HepG2 (cell line): ENCODE data around the gene PPM1M. TPM values are rescaled to one million over a fixed set of nuclear protein-coding genes. Genes with fewer than 3 reads are reported as not detected.

ENCODE experiments used
- ATAC-seq: fragments of 200-7000 bp; cut with Tn5 transposase; 3 replicates; pipeline ENCODE4 v1.9.1; 2020; ENCODE audit warnings: mild to moderate bottlenecking, moderate library complexity
- BruUV-seq: library from RNA; stranded (reverse); fragments of 400-500 nt; replicated peaks from 2 replicates; lab custom pipeline; 2021; lab: Mats Ljungman, UMichigan
- CTCF ChIA-PET: fragments of 300-600 bp; formaldehyde crosslinking; extraction: SDS; loops from one replicate; lab custom pipeline; 2021; ENCODE audit warnings: low total read pairs, inconsistent platforms, low intra/inter-chr PET ratio; lab: Yijun Ruan, JAX
- POLR2A ChIA-PET: fragments of 350-600 bp; sonication (Branson Sonifier 250); formaldehyde crosslinking; loops from one replicate; lab custom pipeline; 2020; ENCODE audit warnings: antibody characterized with exemption, inconsistent platforms; lab: Yijun Ruan, JAX
- DNase-seq: peaks from one replicate; pipeline ENCODE4 v3.0.0-alpha.2; 2015; ENCODE audit warnings: low spot score
- FAIRE-seq: peaks from 3 replicates; lab custom pipeline; 2011; peaks lifted over from hg19 to GRCh38; lab: Jason Lieb, UNC
- H2AFZ ChIP-seq: one replicate; pipeline ENCODE4 v1.6.1; 2011; ENCODE audit warnings: low read length, inconsistent platforms
- H3K27ac ChIP-seq: fragments of 300-600 bp; 3 replicates; pipeline ENCODE4 v1.8.0; 2011; ENCODE audit warnings: mixed run types, mild to moderate bottlenecking, mixed read lengths, low read length, inconsistent platforms; ENCODE audit not compliant: insufficient read depth; ENCODE audit errors: extremely low read length
- H3K27me3 ChIP-seq, 2 experiments: fragments of 200-600 bp in 1 of 2; 2 replicates in 1 of 2; 3 replicates in 1 of 2; pipeline versions ENCODE4 v1.6.0 to v1.8.0; 2011; ENCODE audit warnings: low read length in 2 of 2, mild to moderate bottlenecking in 2 of 2, moderate library complexity in 2 of 2, inconsistent platforms in 1 of 2; ENCODE audit not compliant: insufficient read depth in 2 of 2, control insufficient read depth in 1 of 2
- H3K36me3 ChIP-seq, 2 experiments: fragments of 200-600 bp in 1 of 2; replicated peaks in 1 of 2; 2 replicates in 1 of 2; 3 replicates in 1 of 2; pipeline versions ENCODE4 v1.5.1 to v1.8.0; 2011; ENCODE audit warnings: low read length in 2 of 2, inconsistent platforms in 1 of 2; ENCODE audit not compliant: insufficient read depth in 2 of 2, control insufficient read depth in 1 of 2
- H3K4me1 ChIP-seq: 2 replicates; pipeline ENCODE4 v1.5.1; 2012; ENCODE audit warnings: low read length, inconsistent platforms; ENCODE audit not compliant: insufficient read depth
- H3K4me2 ChIP-seq: 2 replicates; pipeline ENCODE4 v1.6.0; 2011; ENCODE audit warnings: low read depth, low read length, inconsistent platforms
- H3K4me3 ChIP-seq, 3 experiments: fragments of 200-600 bp in 1 of 3; sonication (generic), shearing (Covaris generic) in 1 of 3; replicated peaks in 1 of 3; 2 replicates each; pipeline ENCODE4 v1.5.1; 2011 to 2016; ENCODE audit warnings: low read length in 3 of 3, inconsistent platforms in 2 of 3, low read depth in 2 of 3, mild to moderate bottlenecking in 2 of 3, control low read depth in 1 of 3, mixed read lengths in 1 of 3; ENCODE audit not compliant: insufficient read depth in 1 of 3
- H3K79me2 ChIP-seq: one replicate; pipeline ENCODE4 v1.6.1; 2011; ENCODE audit warnings: low read length, inconsistent platforms; ENCODE audit not compliant: insufficient read depth
- H3K9ac ChIP-seq: 2 replicates; pipeline ENCODE4 v1.6.0; 2011; ENCODE audit warnings: mild to moderate bottlenecking, low read depth, low read length, inconsistent platforms; ENCODE audit not compliant: insufficient read depth
- H3K9me3 ChIP-seq: 2 replicates; pipeline ENCODE4 v1.5.1; 2012; ENCODE audit warnings: mild to moderate bottlenecking, low read length
- H4K20me1 ChIP-seq: 2 replicates; pipeline ENCODE4 v1.6.0; 2011; ENCODE audit warnings: inconsistent platforms, mild to moderate bottlenecking, low read length, moderate library complexity; ENCODE audit not compliant: insufficient read depth
- ERF ChIP-seq: IDR thresholded peaks from 2 replicates; pipeline ENCODE4 v1.6.1; 2018; ENCODE audit warnings: missing biosample characterization, missing genetic modification reagents
- HBP1 ChIP-seq: IDR thresholded peaks from 2 replicates; pipeline ENCODE4 v1.6.1; 2016; ENCODE audit warnings: low read depth, control low read depth
- MTF2 ChIP-seq: sonication (generic); formaldehyde crosslinking; IDR thresholded peaks from 2 replicates; pipeline ENCODE4 v1.5.0; 2020; ENCODE audit warnings: missing genetic modification reagents, borderline replicate concordance
- PRDM10 ChIP-seq: sonication (generic); formaldehyde crosslinking; IDR thresholded peaks from 2 replicates; pipeline ENCODE4 v1.4.0; 2020; ENCODE audit warnings: low read depth, missing genetic modification reagents
- SKI ChIP-seq: fragments of 450-650 bp; IDR thresholded peaks from one replicate; pipeline ENCODE4 v1.6.1; 2018; ENCODE audit warnings: mild to moderate bottlenecking; ENCODE audit not compliant: partially characterized antibody
- SNAPC4 ChIP-seq: sonication (generic); formaldehyde crosslinking; IDR thresholded peaks from 2 replicates; pipeline ENCODE4 v1.4.0; 2020; ENCODE audit warnings: mild to moderate bottlenecking, missing genetic modification reagents
- SP5 ChIP-seq: IDR thresholded peaks from 2 replicates; pipeline ENCODE4 v1.6.1; 2016; ENCODE audit warnings: low read depth, borderline replicate concordance
- YY1 ChIP-seq: IDR thresholded peaks from 2 replicates; pipeline ENCODE4 v1.6.1; 2011; ENCODE audit warnings: low read length, low read depth, moderate library complexity, mild to moderate bottlenecking; ENCODE audit not compliant: insufficient read depth, insufficient replicate concordance
- ZBTB34 ChIP-seq: sonication (generic); formaldehyde crosslinking; IDR thresholded peaks from 2 replicates; pipeline ENCODE4 v1.8.0; 2022; ENCODE audit warnings: mild to moderate bottlenecking, missing genetic modification reagents
- ZFX ChIP-seq: sonication (generic); formaldehyde crosslinking; IDR thresholded peaks from 2 replicates; pipeline ENCODE4 v1.4.0; 2020; ENCODE audit warnings: mild to moderate bottlenecking, low read depth, missing genetic modification reagents, moderate library complexity
- ZNF501 ChIP-seq: sonication (generic); formaldehyde crosslinking; IDR thresholded peaks from 2 replicates; pipeline ENCODE4 v1.5.1; 2020; ENCODE audit warnings: mild to moderate bottlenecking, moderate library complexity, missing genetic modification reagents
- WGBS: methylation state at CpG from one replicate; pipeline ENCODE4 v1.1.6; 2017; ENCODE audit warnings: low lambda C conversion rate; 5-methylcytosine and 5-hydroxymethylcytosine counted together
- in situ Hi-C: cut with HindIII; loops from 2 replicates; pipeline ENCODE4 v1.10.0; 2017; ENCODE audit warnings: low pct_unique_long_range_greater_than_20kb; ENCODE audit not compliant: extremely low pct_ligation_motif_present
- intact Hi-C: fragments of 100-400 bp; cut with micrococcal nuclease; formaldehyde crosslinking; loops from one replicate; pipeline ENCODE4 v1.10.0; 2022; ENCODE audit not compliant: unreplicated experiment
- polyA plus RNA-seq, 8 experiments: library from polyadenylated mRNA; depleted of rRNA in 3 of 8; stranded (reverse) in 7 of 8; unstranded in 1 of 8; fragments of >200 nt; fragmentation: Illumina TruSeq in 4 of 8; extraction: Trizol in 4 of 8; gene quantifications; 2 replicates each; pipeline versions ENCODE4 v1.2.1 to v1.2.3, GENCODE V29; 2011 to 2016; ENCODE audit warnings: low read depth in 4 of 8, missing spikeins in 1 of 8, mixed read lengths in 1 of 8; ENCODE audit not compliant: insufficient read depth in 1 of 8
- total RNA-seq, 5 experiments: library from RNA; depleted of rRNA; stranded (reverse); fragments of >200 nt; fragmentation: Illumina TruSeq; extraction: Trizol; gene quantifications; 2 replicates each; pipeline ENCODE4 v1.2.3, GENCODE V29; 2016; ENCODE audit warnings: low read depth in 1 of 5

The PPM1M gene
- total and polyA plus RNA-seq, 2 of the 13 experiments (the other 11 are each of a cell fraction or from before 2014, with no cell fraction given): 2.5 to 5.9 TPM

- TF ChIP-seq HBP1 (0 out of 2 replicates have a peak, but pooled peaks have one; percentile 11), PRDM10 (CRISPR knock-in tag) (no peak), ZNF501 (0 out of 2 replicates have a peak, but pooled peaks have one; percentile 18), ZFX (CRISPR knock-in tag) (peak; percentile 93)
Observed at GRCh38 chr3:52286777-52287110, 41.2 kb downstream of the PPM1M start (continued).

- FAIRE-seq (peak; percentile 75), ATAC-seq (no peak), DNase-seq (no peak)
- peaks cover 11 to 21% of the 10 kb centered on the region in 2 experiments; a peak in 4 of 5 replicates for H3K36me3 ChIP-seq
- H3K4me3 ChIP-seq: peak overlapping the region; percentile 77 to 97 (median 90)
- peak overlapping the region; percentile 99 for H3K9ac ChIP-seq
- H3K4me2 ChIP-seq: peak overlapping the region; percentile 97
- H3K4me1 ChIP-seq: peaks cover 72% of the 10 kb centered on the region
- no TSS peak for BruUV-seq
- POLR2A ChIA-PET: interaction anchor here (1.0 to 9.0 kb wide), 13 partner anchors 11 to 248 kb away, joined by 3 to 165 read pairs (median 7); partner anchors contain the start of genes PPM1M, TWF2 and WDR82
- H3K79me2 ChIP-seq: peaks cover 28% of the 10 kb centered on the region
- intact Hi-C loops (loop anchor here (5.0 to 10.0 kb wide), 2 partner anchors 51 to 474 kb away; partner anchors contain the start of gene TWF2), in situ Hi-C loops (no loop called here)
- CTCF ChIA-PET: no interaction called here
- no peaks in the 10 kb centered on the region; a peak in 1 of 5 replicates for H3K27me3 ChIP-seq
- 34% methylated on average over 6 of the region's 6 CpGs for WGBS
- no peaks in the 10 kb centered on the region for H3K9me3 ChIP-seq
- peak overlapping the region; percentile 96 for H3K27ac ChIP-seq
- H2AFZ ChIP-seq: no peak overlapping the region
- H4K20me1 ChIP-seq: peaks cover 20% of the 10 kb centered on the region
- TF ChIP-seq SNAPC4: no peak
- peak; percentile 9 for TF ChIP-seq YY1
- no peak for TF ChIP-seq SKI
- no peak for TF ChIP-seq ERF (CRISPR knock-in tag)
- no peak for TF ChIP-seq SP5 (CRISPR knock-in tag)
- no peak for TF ChIP-seq MTF2
- TF ChIP-seq ZBTB34 (CRISPR knock-in tag): no peak
Observed at GRCh38 chr3:52288674-52289073, 43.1 kb downstream of the PPM1M start.
